HFF-Myc (cell line): ENCODE measurements around the gene SGMS2.
"Not testable (repeated sequence)": the region's sequence is repeated elsewhere in the genome, so short reads cannot be mapped to it uniquely, and the experiment has no call there.

ENCODE experiments used
- DNase-seq: peaks from one replicate; pipeline ENCODE4 v3.0.0-alpha.2; 2011; ENCODE audit warnings: low read depth; ENCODE audit errors: extremely low read depth
- H3K4me3 ChIP-seq: replicated peaks from 2 replicates; pipeline ENCODE4 v1.5.1; 2011; ENCODE audit warnings: low read depth, mild to moderate bottlenecking, control low read depth, low read length
- TF ChIP-seq, protein P1 (sequence below): IDR thresholded peaks from 2 replicates; pipeline ENCODE4 v1.5.1; 2012; ENCODE audit warnings: mild to moderate bottlenecking, low read depth, low read length, control low read depth; ENCODE audit errors: missing control alignments

SGMS2 gene

DNA sequence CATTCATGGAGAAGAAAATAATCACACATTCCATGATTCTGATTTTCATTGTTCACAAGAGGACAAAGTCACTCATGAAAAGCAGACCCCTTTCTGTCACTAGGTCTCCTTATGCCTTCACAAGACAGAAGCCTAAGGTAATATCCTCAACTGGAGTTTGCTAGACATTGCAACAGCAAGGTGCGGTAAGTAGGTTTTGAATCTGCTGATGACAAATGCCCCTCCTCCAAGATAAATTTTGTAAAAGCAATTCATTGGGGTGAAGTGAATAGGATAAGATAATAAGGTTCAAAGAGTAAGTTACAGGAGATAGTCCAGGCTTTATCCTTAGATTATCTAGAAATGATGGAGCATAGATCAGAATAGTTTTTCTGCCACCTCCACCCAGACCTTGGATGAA, 90.5 kb downstream of the SGMS2 start:
- no peak overlapping the region for H3K4me3 ChIP-seq
- TF ChIP-seq, protein P1, sequence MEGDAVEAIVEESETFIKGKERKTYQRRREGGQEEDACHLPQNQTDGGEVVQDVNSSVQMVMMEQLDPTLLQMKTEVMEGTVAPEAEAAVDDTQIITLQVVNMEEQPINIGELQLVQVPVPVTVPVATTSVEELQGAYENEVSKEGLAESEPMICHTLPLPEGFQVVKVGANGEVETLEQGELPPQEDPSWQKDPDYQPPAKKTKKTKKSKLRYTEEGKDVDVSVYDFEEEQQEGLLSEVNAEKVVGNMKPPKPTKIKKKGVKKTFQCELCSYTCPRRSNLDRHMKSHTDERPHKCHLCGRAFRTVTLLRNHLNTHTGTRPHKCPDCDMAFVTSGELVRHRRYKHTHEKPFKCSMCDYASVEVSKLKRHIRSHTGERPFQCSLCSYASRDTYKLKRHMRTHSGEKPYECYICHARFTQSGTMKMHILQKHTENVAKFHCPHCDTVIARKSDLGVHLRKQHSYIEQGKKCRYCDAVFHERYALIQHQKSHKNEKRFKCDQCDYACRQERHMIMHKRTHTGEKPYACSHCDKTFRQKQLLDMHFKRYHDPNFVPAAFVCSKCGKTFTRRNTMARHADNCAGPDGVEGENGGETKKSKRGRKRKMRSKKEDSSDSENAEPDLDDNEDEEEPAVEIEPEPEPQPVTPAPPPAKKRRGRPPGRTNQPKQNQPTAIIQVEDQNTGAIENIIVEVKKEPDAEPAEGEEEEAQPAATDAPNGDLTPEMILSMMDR = no peak
- DNase-seq = no peak

DNA sequence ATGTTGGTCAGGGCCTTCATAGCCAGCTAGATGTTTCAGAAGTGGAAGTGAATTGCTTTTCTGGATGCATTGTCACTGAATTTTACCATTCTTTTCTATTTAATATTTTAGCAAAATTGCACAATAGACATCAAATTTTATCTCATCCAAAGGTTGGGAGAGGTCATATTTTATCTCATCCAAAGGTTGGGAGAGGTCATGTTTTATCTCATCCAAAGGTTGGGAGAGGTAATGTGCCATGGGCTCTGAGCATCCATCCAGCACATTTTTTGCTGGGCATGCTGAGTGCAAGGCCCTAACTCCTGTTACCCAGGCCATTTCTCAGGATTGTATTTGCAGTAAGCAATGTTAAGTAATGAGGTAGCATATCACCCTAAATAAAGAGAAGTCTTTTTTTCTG, 91.9 kb downstream of the SGMS2 start:
- no peak overlapping the region for H3K4me3 ChIP-seq
- TF ChIP-seq, protein P1 = no peak

DNA sequence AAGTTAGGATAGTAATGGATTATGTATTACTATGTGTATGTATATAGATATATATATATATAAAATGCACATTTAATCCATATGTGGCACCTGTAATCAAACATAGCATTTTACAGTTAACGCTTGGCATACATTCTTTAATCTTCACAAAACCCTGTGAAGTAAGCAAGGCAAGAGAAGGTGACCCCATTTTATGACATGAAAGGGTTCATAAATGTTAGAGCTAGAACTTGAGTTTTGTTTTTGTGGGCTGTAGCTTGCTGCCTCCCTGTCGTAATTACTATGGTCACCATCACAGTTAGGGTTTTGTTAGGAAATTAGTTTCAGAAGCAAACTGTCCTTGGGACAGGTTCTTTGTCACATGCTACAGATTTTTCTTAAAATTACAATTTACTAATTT, 92.8 kb downstream of the SGMS2 start:
- TF ChIP-seq, protein P1 = no peak
- no peak overlapping the region for H3K4me3 ChIP-seq
- no peak for DNase-seq

More for the DNA sequence above, 91.9 kb downstream of the SGMS2 start:
- no peak for DNase-seq

DNA sequence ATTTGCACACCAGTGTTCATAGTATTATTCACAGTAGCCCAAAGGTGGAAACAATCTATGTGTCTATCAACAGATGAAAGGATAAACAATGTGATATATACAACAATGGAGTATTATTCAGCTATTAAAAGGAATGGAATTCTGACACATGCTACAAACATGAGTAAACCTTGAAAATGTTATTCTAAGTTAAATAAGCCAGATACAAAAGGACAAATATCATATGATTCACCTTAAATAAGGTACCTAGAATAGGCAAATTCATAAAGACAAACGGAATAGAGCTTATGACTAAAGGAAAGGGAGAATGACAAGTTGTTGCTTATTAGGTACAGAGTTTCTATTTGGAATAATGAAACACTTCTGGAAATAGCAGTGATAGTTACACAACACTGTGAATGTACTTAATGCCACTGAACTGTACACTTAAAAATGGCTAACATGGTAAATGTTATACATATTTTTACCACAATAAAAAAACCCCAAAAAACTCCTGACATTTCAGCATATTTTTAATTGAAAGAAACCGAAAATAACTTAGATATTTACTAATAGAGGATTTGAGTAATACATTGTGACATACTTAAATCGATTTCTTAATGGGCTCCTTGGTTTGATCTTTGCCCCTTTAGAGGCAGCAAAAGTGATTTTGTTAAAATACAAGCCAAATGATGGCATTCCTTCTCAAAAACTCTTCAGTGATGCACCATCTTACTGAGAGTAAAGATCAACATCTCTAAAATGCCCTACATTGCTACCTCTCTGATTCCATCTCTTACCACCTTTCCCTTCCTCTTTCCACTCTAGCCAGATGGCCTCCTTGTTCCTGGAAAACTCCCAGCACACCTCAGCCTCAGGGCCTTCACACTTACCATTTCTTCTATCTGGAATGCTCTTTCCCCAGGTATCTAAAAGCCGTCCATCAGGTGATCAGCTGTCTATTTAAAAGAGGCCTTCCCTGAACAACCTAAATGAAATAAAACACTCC, 98.0 kb downstream of the SGMS2 start:
- no peak for DNase-seq
- TF ChIP-seq, protein P1 = no peak
- no peak overlapping the region for H3K4me3 ChIP-seq

DNA sequence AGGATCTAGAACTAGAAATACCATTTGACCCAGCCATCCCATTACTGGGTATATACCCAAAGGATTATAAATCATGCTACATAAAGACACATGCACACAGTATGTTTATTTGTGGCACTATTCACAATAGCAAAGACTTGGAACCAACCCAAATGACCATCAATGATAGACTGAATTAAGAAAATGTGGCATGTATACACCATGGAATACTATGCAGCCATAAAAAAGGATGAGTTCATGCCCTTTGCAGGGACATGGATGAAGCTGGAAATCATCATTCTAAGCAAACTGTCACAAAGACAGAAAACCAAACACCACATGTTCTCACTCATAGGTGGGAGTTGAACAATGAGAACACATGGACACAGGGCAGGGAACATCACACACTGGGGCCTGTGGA, 101.0 kb downstream of the SGMS2 start:
- DNase-seq, H3K4me3 ChIP-seq: not testable (repeated sequence)

DNA sequence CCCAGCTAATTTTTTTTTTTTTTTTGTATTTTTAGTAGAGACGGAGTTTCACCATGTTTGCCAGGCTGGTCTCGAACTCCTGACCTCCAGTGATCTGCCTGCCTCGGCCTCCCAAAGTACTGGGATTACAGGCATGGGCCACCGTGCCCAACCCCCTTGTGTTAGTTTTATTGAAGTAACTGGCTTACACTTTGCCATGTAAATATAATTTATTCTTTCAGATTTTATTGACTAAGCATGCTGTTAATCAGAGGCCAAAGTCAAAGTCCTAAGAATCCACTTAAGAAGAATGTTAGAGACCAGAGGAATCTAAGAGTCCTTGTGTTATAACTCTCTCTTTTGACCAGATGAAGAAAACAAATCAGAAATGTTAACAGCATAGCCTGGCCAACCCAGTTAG, 102.1 kb downstream of the SGMS2 start:
- H3K4me3 ChIP-seq, DNase-seq: not testable (repeated sequence)

DNA sequence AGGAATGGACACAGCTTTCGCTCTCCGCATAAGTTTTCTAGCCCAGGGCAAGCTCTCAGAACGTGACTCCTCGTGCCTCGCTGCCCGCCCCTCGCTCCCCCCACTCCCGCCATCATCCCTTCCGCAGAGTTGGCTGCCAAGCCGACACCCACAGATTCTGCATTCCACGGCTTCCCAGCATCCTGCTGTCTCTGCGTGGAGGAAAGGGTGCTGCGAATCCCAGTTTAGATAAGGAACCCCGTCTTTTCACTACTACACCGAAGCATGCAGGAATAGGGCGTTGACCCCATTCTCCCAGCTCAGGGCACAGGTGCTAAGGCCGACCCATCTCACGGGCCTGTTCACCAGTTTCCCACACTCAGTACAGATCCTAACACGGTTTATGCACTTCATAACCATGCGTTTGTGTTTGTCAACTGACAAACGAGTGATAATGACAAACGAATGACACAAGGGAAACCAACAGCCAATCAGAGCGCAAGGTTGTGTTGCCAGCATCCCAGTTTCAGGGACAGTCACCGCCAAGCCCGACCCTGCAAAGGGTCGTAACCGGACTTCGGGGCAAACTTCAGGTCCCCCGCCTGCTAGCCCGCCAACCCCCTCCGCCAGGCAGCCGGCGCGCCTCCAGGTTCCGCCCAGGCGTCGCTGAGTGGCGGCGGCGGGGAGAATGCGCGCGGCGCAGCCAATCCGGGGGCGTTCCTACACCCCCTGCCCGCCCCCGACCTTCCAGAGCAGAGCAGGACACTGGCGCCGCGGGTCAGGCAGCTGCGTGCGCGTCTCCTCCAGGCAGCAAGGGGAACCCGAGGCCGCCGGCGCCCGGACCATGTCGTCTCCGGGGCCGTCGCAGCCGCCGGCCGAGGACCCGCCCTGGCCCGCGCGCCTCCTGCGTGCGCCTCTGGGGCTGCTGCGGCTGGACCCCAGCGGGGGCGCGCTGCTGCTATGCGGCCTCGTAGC, 106.4 kb downstream of the SGMS2 start, which contains the start of gene CYP2U1:
CYP2U1 (plus strand) TSS at position 729 of the 954 bp plus-strand sequence; CDS start at position 824, 95 bp downstream.
- peak within 1 kb of the TSS; percentile 75 for H3K4me3 ChIP-seq
- no peak for DNase-seq
- TF ChIP-seq, protein P1 = no peak
